Fibroblast of gingiva (primary cell): ENCODE results near the gene PDIA3.
A peak's percentile ranks its signal among the peaks of the same experiment; 100 is the strongest.
"Not testable (repeated sequence)": the region's sequence is repeated elsewhere in the genome, so short reads cannot be mapped to it uniquely, and the experiment has no call there.

Source experiments
- DNase-seq: peaks from one replicate; pipeline ENCODE4 v3.0.0-alpha.2; 2011; ENCODE audit warnings: low read depth

Gene PDIA3

GRCh38 chr15:43746245-43746902 lies at the start of gene PDIA3:
PDIA3 (plus strand) TSS chr15:43746438; CDS start chr15:43746540, 102 bp downstream.
- peak; percentile 91 for DNase-seq

DNA sequence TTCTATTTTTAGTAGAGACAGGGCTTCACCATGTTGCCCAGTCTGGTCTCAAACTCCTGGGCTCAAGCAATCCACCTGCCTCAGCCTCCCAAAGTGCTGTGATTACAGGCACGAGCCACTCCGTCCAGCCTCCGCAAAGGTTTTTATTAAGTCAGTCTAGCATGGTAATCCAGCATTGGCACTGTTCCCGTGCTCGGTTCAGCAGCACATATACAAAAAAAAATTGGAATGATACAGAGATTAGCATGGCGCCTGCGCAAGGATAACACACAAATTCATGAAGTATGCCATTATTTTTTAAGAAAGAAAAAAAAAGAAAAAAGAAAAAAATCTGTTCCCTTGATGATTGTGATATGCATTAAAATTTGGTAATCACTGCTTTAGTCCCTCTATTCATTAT lies 44.1 kb upstream of the PDIA3 start:
- no peak for DNase-seq

DNA sequence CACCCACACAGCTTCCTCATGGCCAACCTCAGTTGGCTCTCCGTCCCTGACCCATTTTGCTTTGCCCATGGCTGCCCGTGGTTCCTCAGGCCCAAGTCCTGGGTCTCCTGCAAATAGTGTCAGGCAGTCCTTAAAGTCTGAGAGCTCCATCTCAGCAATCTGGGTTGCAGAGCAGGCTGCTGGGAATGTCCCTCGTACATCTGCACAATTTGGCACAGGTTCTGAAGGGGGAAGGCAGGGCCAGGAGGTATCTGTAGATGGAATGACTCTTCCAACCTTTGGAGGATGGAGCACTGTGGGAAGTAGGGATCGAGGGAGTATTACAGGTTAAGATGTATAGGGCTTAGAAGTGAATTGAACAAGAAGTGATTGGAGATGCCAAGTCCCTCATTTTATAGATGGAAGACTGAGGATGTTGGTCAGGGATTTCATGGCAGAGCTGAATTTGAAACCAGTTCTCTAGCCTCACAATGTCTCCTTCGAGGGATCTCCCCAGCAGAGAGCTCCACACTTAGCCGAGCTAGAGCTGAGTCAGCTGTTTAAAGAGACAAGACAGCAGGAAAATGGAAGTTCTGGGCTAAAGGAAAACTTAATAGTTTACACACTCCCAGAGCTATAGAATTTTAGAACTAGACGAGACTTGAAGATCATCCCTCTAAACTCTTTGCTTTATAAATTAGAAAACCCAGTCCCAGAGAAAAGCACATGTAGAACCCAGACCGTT lies 43.4 kb upstream of the PDIA3 start:
- DNase-seq = no peak

DNA sequence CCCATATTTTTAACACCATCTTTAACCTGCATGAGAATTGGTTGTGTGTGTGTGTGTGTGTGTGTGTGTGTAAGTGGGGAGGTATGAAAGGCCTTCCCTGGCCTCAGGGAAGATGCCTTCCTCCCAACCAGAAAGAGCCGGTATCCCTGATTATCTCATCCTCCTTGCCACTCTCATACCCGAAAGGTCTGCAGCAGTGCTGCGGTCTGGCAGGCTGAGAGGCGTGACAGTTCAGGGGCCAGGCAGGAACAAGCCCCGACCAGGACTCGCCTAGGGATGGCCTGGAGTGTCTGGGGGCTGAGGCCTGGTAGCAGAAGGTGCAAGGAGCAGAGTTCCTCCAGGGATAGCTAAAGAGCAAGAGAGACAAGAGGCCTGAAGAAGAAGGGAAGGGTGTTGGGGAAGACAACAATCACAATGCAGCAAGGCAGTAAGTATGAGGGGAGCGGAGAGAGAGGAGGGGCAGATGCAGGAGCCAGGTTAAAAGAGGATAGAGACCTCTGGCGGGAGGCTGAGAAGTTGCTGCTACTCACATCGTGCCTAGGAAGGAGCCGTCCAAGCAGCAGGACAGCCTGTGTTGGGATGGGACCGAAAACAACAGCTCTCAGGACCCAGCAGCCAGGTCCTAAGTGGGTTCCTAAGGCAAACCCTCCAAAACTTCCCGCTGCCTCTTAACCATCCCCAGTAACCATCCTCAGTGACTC lies 35.7 kb upstream of the PDIA3 start:
- DNase-seq = not testable (repeated sequence)

- DNase-seq = no peak
Measured at GRCh38 chr15:43723151-43723550, 23.1 kb upstream of the PDIA3 start.

DNA sequence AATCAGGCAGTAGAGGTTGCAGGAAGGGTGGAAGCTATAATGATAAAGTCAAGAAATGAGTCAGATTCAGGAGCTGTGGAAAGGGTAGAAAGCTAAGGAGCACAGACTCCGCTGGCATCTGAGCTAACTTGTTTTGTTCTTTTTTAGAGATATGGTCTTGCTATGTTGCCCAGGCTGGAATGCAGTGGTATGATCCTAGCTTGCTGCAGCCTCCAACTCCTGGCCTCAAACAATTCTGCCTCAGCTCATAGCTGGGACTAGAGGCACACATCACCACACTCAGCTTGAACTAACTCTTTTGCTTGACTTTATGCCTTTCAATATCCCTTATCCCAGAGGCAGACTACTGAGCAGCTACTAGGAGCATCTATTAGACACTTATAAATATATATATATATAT lies 19.9 kb upstream of the PDIA3 start:
- not testable (repeated sequence) for DNase-seq

DNA sequence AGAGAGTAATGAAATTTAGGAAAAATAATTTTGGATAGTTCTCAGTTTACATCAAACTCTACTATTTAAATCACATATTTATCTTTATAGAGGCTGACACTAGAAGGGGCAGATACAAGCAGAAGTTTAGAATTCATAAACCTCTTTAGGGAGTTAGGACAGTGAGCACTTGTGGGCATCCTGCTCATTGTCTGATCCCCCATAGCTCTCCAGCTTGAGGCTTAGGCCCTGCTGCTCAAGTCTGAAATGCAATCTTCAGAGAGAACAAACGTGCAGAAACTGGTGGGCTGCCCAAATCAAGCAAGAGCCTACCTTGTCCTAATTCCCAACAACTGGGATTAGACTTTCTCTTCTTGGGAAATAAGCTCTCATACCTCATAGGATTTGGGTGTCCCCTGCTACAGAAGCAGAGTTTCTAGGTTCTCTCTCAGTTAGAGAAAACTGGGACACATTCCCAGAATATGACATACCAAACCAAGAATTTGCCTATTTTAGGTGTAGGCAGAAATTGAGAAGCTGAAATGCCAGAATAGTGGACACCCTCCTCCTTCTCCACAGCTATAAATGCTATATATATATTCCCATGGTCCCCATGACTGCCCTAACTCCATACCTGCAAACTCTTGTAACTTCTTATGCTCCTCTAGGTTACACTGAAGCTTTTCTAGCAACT lies 18.0 kb upstream of the PDIA3 start:
- DNase-seq = peak; percentile 21

GRCh38 chr15:43735416-43735815 lies 10.8 kb upstream of the PDIA3 start:
- DNase-seq = no peak

DNA sequence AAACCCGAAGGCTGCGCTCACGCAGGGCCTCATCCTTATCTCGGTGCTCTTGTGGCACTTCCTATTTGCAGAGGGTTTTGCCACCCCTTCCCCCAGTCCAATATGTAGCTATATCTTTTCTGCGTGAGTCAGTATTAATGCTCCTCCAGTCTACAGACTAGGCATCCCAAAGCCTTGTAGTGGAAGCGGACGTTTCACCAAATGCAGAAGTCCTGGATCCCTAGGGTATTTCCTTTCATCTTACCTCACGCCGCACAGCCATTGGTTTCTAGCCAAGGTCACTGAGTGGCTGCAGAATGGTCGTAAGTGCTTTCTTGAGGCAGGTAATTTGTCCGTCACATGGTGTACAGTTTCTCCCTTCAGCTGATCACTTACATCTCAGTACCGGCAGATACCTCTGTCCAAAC lies 668 bp downstream of the PDIA3 start:
- DNase-seq = not testable (repeated sequence)

DNA sequence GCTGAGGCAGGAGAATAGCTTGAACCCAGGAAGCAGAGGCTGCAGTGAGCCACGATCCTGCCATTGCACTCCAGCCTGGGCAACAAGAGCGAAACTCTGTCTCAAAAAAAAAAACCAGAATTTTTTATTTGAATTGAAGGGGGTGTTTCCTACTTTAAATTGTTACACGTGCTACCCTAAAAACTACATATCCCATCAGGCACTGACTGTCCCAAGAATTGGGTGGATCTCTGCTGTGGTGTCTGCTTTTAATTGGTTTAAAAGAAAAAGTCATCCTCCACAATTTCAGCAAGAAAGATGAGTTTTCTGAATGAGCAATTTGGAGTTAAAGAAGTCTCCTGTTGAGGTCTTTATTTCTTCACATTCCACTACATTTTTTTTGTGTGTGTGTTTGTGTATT lies 2.1 kb downstream of the PDIA3 start:
- peak; percentile 21 for DNase-seq

DNA sequence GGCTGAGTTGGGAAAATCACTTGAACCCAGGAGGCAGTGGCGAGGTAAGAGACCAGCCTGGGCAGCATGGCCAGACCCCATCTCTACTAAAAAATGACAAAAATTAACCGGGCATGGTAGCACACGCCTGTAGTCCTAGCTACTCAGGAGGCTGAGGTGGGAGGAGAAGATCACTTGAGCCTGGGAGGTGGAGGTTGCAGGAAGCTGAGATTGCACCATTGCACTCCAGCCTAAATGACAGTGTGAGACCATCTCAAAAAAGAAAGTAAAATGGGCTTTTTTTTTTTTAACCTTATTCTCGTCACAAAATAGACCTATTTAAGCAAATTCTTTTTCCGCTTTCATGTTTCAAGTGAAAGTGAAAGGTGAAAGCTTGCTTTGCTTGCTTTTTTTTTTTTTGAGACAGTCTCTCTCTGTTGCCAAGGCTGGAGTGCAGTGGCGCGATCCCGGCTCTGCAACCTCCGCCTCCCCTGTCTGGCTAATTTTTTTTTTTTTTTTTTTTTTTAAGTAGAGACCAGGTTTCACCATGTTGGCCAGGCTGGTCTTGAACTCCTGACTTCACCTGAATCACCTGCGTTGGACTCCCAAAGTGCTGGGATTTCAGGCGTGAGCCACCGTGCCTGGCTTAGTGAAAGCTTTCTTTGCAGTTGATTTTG lies 3.6 kb downstream of the PDIA3 start:
- DNase-seq = no peak

GRCh38 chr15:43751885-43752284 lies 5.6 kb downstream of the PDIA3 start:
- DNase-seq = no peak

- no peak for DNase-seq
Measured at GRCh38 chr15:43762824-43763223, 16.6 kb downstream of the PDIA3 start.

DNA sequence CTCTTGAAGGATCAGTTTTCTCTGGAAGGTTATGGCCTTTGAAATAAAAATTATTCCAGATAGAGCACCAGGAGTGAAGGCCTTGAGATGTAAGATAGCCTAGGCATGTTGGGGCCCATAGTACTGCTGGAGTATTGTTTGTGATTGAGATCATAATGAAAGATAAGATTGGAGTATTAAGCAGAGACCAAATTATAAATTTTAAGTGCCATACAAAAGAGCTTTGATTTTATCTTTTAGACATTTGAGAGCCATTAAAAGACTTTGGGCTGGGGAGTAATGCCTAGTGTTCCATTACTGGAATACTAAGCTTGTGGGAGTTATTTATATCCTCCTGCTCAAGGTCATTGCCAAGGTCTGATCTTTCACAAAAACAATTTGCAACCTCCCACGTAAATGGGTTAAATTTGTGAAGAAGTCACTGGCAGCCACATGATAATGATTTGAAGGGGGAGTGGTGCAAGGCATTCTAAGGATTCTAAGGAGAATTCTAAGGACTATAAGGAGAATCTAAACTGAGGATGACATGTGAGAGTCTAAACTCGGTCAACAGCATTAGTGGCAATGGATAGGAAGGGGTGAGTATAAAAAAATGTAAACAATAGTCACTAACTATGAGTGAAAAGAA lies 17.7 kb downstream of the PDIA3 start:
- DNase-seq = no peak

DNA sequence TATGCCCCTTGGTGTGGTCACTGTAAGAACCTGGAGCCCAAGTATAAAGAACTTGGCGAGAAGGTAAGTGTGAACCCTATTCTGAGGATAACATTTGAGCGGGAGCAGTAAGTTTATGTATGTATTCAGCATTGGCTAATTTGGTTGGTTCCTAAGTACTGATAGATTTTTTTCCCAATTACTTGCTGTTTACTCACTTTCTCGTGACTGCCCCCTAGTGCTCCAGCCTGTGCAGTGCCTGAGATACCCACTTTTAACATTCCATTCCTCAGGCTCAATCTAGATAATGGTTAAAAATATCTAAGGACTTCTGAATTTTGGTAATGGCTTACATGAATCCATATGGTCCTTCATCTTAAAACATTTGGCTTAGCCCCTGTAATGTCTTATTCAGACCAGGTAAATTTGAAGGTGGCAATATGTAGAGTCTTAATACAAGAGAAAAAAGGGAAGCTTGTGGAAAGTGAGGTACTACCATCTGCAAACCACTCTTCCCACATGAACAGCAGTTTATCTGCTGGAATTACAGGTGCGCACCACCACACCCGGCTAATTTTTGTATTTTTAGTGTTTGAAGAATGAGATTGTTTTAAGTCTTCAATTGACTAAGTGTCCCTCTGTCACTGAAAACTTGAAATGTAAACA lies 23.5 kb downstream of the PDIA3 start:
- DNase-seq = peak; percentile 54

DNA sequence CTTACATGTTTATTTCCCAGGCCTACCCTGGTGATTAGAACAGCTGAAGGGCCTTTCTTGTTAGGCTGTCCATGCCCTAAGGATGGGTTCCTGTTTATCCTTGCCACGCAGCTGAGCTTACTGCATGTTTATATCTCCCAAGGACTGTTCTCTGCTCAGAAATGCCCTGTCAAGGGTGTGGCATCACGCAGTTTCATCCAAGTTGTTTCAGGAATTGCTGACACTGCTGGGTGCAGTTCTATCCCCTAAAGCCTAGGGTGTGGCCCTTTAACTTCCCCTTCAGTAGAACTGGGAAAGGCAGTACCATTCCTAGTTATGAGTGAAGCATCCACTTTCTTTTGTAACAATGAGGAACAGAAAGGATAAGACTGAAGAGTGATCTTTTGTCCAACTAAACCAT lies 25.6 kb downstream of the PDIA3 start:
- no peak for DNase-seq

DNA sequence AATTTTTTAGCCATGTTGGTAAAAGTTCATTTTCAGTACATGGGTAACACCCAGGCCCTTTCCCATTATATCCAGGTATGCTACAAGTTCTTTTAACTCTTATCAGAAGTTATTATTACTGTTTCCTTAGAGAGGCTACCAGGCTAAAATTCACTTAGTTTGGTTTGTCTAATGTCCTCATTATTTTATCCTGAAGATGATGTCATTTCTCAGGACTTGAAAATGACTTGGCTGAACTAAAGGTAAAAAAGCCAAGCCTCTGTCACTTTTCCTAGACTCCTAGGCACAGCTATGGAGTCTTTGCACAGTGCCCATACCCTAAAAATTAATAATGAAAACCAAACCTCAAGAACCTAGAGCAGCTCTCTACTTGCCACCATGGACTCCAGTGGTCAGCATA lies 26.4 kb downstream of the PDIA3 start:
- DNase-seq = no peak

- no peak for DNase-seq
Measured at GRCh38 chr15:43774062-43774461, 27.8 kb downstream of the PDIA3 start.

DNA sequence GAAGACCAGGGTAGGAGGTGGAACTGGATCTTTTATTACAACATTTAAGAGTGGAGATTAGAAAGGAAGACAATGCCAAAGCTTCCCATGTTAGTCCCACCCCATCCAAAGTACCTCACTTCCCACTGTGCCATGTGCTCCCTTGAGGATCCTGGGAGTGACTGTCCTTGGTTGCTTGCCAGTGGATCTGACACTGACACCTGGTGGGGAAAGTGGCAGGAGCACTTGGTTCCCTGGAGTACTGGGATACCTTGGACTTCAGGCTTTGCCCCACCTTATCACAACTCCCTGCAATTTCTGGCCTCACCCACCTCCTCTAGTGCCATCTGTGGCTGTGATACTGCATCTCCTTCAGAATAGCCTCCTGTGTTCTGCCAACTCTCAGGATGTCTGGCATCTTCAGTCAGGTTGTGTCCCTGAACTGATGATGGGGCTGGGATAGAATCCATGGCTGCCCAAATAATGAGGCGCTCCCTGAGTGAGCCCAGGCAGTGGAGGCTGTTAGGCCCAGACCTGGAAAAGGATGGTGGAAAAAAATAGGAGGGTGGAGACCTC lies 29.2 kb downstream of the PDIA3 start:
- no peak for DNase-seq

- no peak for DNase-seq
Measured at GRCh38 chr15:43776101-43776717, 30.0 kb downstream of the PDIA3 start.
